Measurements from ENCODE around the gene SMARCAL1. TPM values are rescaled to one million over a fixed set of nuclear protein-coding genes. Genes with fewer than 3 reads are reported as not detected.

Gene SMARCAL1
- total and polyA plus RNA-seq, 2 experiments from 2014 or later, result 10.3 to 17.2 TPM

- H3K79me2 ChIP-seq (replicated peaks; ENCODE audit: insufficient read depth), result 0 out of 2 replicates have a peak, but pooled peaks cover 7% of the 10 kb centered on the region
- DNase-seq (ENCODE audit: low spot score) (no peak), ATAC-seq (no peak)
- H3K4me3 ChIP-seq, result no peak overlapping the region
- no peak overlapping the region for H3K4me3 Mint-ChIP-seq
- H3K27ac Mint-ChIP-seq, result no peak overlapping the region
- H3K9me3 Mint-ChIP-seq, result no peaks in the 10 kb centered on the region
- H3K27me3 Mint-ChIP-seq (ENCODE audit: insufficient read depth, low read depth, poor library complexity), result no peaks in the 10 kb centered on the region
- H3K4me1 ChIP-seq (ENCODE audit: insufficient read depth), result peaks cover 6% of the 10 kb centered on the region; the same call in 1 of the 2 replicates
- H2AFZ ChIP-seq, result no peak overlapping the region
- TF ChIP-seq ZNF331 (CRISPR knock-in tag; IDR thresholded peaks at IDR 0.05; ENCODE audit: low read depth), result no peak
- TF ChIP-seq, protein P1, sequence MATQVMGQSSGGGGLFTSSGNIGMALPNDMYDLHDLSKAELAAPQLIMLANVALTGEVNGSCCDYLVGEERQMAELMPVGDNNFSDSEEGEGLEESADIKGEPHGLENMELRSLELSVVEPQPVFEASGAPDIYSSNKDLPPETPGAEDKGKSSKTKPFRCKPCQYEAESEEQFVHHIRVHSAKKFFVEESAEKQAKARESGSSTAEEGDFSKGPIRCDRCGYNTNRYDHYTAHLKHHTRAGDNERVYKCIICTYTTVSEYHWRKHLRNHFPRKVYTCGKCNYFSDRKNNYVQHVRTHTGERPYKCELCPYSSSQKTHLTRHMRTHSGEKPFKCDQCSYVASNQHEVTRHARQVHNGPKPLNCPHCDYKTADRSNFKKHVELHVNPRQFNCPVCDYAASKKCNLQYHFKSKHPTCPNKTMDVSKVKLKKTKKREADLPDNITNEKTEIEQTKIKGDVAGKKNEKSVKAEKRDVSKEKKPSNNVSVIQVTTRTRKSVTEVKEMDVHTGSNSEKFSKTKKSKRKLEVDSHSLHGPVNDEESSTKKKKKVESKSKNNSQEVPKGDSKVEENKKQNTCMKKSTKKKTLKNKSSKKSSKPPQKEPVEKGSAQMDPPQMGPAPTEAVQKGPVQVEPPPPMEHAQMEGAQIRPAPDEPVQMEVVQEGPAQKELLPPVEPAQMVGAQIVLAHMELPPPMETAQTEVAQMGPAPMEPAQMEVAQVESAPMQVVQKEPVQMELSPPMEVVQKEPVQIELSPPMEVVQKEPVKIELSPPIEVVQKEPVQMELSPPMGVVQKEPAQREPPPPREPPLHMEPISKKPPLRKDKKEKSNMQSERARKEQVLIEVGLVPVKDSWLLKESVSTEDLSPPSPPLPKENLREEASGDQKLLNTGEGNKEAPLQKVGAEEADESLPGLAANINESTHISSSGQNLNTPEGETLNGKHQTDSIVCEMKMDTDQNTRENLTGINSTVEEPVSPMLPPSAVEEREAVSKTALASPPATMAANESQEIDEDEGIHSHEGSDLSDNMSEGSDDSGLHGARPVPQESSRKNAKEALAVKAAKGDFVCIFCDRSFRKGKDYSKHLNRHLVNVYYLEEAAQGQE (IDR thresholded peaks at IDR 0.05; ENCODE audit: unreplicated experiment), result no peak
- TF ChIP-seq, protein P2, sequence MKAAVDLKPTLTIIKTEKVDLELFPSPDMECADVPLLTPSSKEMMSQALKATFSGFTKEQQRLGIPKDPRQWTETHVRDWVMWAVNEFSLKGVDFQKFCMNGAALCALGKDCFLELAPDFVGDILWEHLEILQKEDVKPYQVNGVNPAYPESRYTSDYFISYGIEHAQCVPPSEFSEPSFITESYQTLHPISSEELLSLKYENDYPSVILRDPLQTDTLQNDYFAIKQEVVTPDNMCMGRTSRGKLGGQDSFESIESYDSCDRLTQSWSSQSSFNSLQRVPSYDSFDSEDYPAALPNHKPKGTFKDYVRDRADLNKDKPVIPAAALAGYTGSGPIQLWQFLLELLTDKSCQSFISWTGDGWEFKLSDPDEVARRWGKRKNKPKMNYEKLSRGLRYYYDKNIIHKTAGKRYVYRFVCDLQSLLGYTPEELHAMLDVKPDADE (IDR thresholded peaks at IDR 0.05), result no peak
- no peaks in the 10 kb centered on the region for H3K36me3 Mint-ChIP-seq (ENCODE audit: low read depth)
- no peaks in the 10 kb centered on the region for H3K36me3 ChIP-seq (ENCODE audit: insufficient read depth)
- no peak overlapping the region for H3K27ac ChIP-seq (ENCODE audit: low read depth)
- H3F3A ChIP-seq (replicated peaks; ENCODE audit: low read depth), result no peaks in the 10 kb centered on the region
- H3K4me1 Mint-ChIP-seq, result peaks cover 15% of the 10 kb centered on the region
- H3K4me2 ChIP-seq, result no peak overlapping the region
- H3K9me2 ChIP-seq (ENCODE audit: insufficient read depth), result no peaks in the 10 kb centered on the region
- no peaks in the 10 kb centered on the region for H4K20me1 ChIP-seq (replicated peaks; ENCODE audit: insufficient read depth)
- no peaks in the 10 kb centered on the region for H3K27me3 ChIP-seq (ENCODE audit: insufficient read depth)
These were observed 81.0 kb downstream of the SMARCAL1 start for GRCh38 chr2:216493334-216493685.

DNA sequence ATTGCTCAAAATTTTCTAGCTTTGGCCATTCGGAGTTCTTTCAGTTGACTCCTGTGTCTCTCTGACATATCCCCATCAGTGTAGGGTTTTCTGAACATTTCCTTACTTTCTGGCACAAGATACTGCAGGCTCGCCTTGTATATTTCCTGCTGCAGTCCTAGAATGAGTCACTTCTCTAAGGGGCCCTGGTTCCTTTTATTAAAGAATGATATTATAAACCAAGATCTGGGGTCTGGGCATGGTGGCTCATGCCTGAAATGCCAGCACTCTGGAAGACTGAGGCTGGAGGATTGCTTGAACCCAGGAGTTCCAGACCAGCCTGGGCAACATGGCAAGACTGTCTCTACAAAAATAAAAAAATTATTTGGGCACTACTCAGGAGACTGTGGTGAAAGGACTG, 83.4 kb downstream of the SMARCAL1 start:
- peaks cover 19% of the 10 kb centered on the region for H3F3A ChIP-seq (replicated peaks; ENCODE audit: low read depth)
- peaks cover 27% of the 10 kb centered on the region for H3K79me2 ChIP-seq (replicated peaks; ENCODE audit: insufficient read depth)
- peaks cover 16% of the 10 kb centered on the region for H3K36me3 ChIP-seq (ENCODE audit: insufficient read depth)
- H3K4me3 ChIP-seq, result no peak overlapping the region
- H3K27me3 ChIP-seq (ENCODE audit: insufficient read depth), result no peaks in the 10 kb centered on the region
- DNase-seq (ENCODE audit: low spot score) (no peak), ATAC-seq (no peak)
- Mint-ChIP-seq H3K36me3 (ENCODE audit: low read depth) (peaks cover 21% of the 10 kb centered on the region), H3K4me3 (no peak overlapping the region), H3K4me1 (peaks cover 27% of the 10 kb centered on the region), H3K9me3 (no peaks in the 10 kb centered on the region), H3K27me3 (ENCODE audit: insufficient read depth, low read depth, poor library complexity) (peaks cover 7% of the 10 kb centered on the region), H3K27ac (no peak overlapping the region)
- no peak for TF ChIP-seq ZNF331 (CRISPR knock-in tag; IDR thresholded peaks at IDR 0.05; ENCODE audit: low read depth)
- H3K4me1 ChIP-seq (ENCODE audit: insufficient read depth), result peaks cover 17% of the 10 kb centered on the region
- no peak overlapping the region for H3K4me2 ChIP-seq
- H4K20me1 ChIP-seq (replicated peaks; ENCODE audit: insufficient read depth), result peaks cover 11% of the 10 kb centered on the region
- H3K27ac ChIP-seq (ENCODE audit: low read depth), result no peak overlapping the region
- H3K9me2 ChIP-seq (ENCODE audit: insufficient read depth), result no peaks in the 10 kb centered on the region
- H2AFZ ChIP-seq, result no peak overlapping the region

GRCh38 chr2:216497382-216498069, 85.2 kb downstream of the SMARCAL1 start:
- H3K27me3 Mint-ChIP-seq (ENCODE audit: insufficient read depth, low read depth, poor library complexity), result peaks cover 9% of the 10 kb centered on the region
- Histone ChIP-seq H3K4me3 (peak overlapping the region; percentile 94), H3K4me1 (ENCODE audit: insufficient read depth) (peaks cover 35% of the 10 kb centered on the region), H3K4me2 (peak overlapping the region; percentile 85), H3K9me2 (ENCODE audit: insufficient read depth) (no peaks in the 10 kb centered on the region), H4K20me1 (replicated peaks; ENCODE audit: insufficient read depth) (peaks cover 27% of the 10 kb centered on the region), H3K79me2 (replicated peaks; ENCODE audit: insufficient read depth) (peaks cover 37% of the 10 kb centered on the region), H3F3A (replicated peaks; ENCODE audit: low read depth) (peaks cover 36% of the 10 kb centered on the region), H3K27ac (ENCODE audit: low read depth) (peak overlapping the region; percentile 13; the same call in 1 of the 2 replicates), H2AFZ (peak overlapping the region; percentile 94), H3K27me3 (ENCODE audit: insufficient read depth) (no peaks in the 10 kb centered on the region), H3K36me3 (ENCODE audit: insufficient read depth) (peaks cover 35% of the 10 kb centered on the region)
- H3K9me3 Mint-ChIP-seq, result no peaks in the 10 kb centered on the region
- DNase-seq (ENCODE audit: low spot score), result no peak
- peak overlapping the region; percentile 99 for H3K27ac Mint-ChIP-seq
- no peak for ATAC-seq
- peaks cover 34% of the 10 kb centered on the region for H3K4me1 Mint-ChIP-seq
- peak overlapping the region; percentile 99 for H3K4me3 Mint-ChIP-seq
- H3K36me3 Mint-ChIP-seq (ENCODE audit: low read depth), result peaks cover 40% of the 10 kb centered on the region
- no peak for TF ChIP-seq POLR2AphosphoS5 (IDR thresholded peaks at IDR 0.05; ENCODE audit: low read depth)

Measured in GM23338 (cell line).